Measurements from ENCODE around the gene OSTM1.

OSTM1 gene, protein sequence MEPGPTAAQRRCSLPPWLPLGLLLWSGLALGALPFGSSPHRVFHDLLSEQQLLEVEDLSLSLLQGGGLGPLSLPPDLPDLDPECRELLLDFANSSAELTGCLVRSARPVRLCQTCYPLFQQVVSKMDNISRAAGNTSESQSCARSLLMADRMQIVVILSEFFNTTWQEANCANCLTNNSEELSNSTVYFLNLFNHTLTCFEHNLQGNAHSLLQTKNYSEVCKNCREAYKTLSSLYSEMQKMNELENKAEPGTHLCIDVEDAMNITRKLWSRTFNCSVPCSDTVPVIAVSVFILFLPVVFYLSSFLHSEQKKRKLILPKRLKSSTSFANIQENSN

DNA sequence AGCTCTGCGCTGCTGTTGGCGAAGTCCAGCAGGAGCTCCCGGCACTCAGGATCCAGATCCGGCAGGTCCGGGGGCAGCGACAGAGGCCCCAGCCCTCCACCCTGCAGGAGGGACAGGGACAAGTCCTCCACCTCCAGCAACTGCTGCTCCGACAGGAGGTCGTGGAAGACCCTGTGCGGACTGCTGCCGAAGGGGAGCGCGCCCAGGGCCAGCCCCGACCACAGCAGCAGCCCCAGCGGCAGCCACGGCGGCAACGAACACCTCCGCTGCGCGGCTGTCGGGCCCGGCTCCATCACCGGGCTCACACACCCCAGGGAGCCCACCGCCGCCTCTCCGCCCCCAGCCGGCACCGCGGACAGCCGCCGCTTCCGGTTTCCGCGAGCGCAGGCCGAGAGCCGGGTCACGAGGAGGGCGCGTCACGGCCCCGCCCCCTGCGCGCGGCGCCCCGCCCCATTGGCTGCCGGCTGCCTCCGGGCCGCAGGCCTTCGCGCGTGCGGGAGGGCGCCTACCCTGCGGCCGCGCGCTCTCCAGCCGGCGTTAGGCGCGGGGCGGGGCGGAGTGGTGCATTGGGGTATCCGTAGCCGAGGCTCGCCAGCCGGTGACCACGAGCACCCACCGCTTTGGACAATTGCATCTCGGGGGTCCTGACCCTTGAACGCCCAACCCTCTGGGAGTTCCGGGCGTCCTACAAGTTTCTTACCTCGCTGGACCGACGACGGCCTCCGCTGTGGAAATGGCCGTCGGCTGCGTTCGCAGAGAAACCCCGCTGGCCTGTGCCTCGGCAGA is at the start of gene OSTM1:
TSS of gene OSTM1 (minus strand) at position 383 of the 786 bp plus-strand sequence. CDS start at position 293, 90 bp downstream.
- peak; percentile 86 to 87 for DNase-seq (ENCODE audit: low read depth in 2 of 2, low spot score in 1 of 2)

DNA sequence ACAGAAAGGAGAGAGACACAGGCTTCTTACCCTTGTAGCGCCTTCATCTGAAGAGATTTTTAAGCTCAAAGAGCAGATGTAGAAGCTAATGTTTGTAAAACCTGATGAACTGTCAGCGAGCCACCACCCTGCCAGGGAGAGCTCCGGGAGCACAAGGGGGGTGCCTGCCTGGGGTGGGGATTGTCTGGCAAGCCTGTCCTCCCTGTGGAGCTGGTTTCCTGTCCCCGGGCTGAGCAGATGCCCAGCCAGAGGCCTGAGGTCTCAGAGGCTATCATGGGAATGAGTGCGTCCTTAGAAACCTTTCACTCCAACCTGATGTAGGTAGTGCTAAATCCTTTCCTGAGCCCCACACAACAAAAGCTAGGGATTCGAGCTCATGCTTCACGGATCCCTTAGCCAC is 49.4 kb upstream of the OSTM1 start:
- DNase-seq (ENCODE audit: low read depth in 2 of 2, low spot score in 1 of 2): no peak

DNA sequence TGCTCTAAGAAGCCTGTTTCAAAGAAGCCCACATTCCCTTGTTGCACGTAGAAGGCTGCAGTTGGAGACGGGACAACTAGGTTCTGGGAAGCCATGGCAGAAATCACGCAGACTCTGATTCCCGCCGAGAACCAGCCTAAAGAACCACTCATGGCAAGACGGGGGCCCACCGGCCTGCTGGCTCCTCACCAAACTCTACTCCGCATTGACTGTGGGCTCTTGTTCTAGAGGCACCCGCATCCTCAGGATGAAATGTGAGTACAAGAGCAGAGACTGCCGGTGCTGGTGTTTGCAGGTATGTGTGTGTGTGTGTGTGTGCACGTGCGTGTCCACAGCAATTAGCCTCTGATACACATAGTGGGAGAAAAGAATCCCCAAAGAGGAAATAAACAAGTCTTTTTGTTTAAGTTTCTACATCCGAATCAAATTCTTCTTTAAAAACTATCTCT is 49.0 kb upstream of the OSTM1 start:
- no peak for DNase-seq (ENCODE audit: low read depth in 2 of 2, low spot score in 1 of 2)

DNA sequence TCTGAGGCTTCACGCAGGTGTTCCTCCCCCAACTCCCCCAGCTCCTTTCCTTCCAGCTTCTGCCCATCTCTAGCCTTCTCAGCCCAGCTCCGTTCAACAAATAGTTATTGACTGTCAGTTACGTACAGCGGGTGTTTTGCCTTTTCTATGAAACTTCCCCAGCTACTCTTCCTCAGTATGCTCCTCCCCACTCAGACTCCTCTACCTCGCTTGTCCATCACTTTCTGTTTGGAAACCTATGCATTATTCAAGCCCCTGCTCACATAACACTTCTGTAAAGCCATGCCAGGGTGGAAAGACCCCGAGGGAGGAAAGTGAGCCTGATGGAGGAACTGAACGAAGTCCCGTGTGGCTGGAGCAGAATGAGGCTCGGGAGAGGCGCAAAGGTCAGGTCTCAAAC is 47.1 kb upstream of the OSTM1 start:
- no peak for DNase-seq (ENCODE audit: low read depth in 2 of 2, low spot score in 1 of 2)

DNA sequence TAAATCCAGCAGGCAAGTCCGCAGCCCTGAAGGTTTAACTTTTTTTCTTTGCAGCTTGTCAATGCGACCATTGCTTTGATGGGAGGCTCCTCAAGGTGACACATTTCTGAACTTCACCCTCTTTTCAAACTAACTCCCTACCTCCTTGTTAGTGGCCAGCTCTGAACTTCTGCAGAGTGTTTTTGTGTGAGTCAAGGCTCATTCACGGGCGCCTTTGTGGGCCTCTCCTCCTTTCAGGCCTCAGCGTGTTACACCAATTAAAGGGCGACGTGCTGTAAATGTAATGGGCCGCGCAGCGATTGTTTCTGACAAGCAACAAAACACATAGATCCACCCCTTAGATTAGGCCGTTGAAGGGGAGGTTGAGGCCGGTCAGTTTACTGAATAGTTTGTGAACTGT is 45.8 kb upstream of the OSTM1 start:
- DNase-seq (ENCODE audit: low read depth in 2 of 2, low spot score in 1 of 2): no peak

DNA sequence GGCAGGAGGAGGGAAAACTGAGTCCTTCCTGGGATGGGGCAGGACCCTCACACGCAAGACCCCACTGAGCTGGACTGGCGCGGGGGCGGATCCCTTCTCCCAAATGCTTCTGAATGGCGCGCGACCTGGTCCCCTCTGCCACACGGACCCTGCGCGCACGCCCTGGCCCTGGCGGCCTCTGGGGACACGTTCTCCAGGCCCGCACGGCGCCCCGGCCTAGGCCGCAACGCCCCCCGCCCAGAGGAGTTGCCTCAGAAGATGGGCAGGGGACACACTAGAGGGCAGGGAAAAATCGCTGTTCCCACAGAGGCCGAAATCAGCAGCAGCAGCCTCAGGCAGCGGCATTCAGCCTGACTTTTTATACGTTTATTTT is 45.2 kb upstream of the OSTM1 start:
- DNase-seq (ENCODE audit: low read depth in 2 of 2, low spot score in 1 of 2): no peak

DNA sequence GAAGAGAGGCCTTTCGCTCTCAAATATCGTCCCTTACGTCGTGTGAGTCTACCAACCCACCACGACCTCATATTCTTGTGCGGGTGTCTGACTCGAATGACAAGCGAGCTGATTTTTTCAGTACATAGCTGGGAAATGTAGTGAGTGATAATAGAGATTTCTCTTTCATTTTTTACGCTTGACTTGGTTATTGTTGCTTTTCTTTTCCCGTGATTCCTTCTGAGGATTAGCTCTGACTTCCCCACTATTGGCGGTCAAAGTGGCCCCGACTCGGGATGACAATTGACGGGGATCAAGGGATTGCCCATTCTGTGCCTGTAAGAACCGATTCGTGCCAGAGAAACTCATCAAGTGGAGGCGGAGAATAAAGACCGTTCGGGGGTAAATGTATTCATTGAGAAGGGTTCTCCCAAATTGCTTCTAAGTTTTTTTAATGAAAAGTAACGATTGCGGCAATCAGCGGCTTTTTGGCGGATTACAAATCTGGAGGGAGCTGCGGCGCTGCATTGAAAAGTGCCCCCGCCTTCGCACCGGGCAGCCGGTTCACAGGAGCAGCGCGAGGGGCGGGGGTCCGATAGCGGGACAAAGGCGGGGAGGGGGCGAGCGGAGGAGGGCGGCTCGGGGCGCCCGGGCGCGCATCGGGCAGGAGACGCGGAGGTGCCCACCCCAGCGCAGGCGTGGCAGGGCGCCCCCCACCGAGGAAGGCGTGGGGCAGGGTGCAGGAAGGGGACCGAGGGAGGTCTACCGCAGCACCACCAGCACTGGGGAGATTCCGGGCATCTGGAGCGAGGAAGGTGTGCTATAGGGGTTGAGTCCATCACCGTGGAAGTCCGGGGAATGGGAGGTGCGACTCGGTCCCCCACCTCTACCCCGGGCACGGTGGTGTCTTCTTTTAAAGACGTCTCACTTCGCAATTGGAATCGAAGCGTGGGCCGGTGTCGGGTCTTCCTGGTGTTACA is 44.5 kb upstream of the OSTM1 start:
- DNase-seq (ENCODE audit: low read depth in 2 of 2, low spot score in 1 of 2): no peak

DNA sequence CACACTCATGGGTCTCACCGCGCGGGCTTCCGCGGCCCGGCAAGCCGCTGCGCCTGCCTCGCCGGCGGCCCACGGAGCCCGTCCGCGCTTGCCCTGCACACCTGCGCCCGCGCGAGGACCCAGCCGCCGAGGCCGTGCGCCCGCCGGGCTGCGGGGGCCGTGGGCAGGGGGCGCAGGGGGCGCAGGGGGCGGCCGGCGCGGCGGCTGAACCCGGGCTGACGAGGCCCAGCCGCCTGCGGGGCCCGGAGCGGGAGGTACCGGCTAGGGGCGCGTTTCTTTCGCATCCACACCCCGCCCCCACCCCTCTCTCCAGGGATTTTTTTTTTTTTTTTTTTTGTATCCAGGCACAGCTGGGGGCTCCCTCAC is 43.8 kb upstream of the OSTM1 start:
- no peak for DNase-seq (ENCODE audit: low read depth in 2 of 2, low spot score in 1 of 2)

GRCh38 chr6:108117427-108118358 is 43.2 kb upstream of the OSTM1 start:
- DNase-seq (ENCODE audit: low read depth in 2 of 2, low spot score in 1 of 2): no peak

GRCh38 chr6:108116546-108117426 is 42.2 kb upstream of the OSTM1 start:
- no peak for DNase-seq (ENCODE audit: low read depth in 2 of 2, low spot score in 1 of 2)

- no peak for DNase-seq (ENCODE audit: low read depth in 2 of 2, low spot score in 1 of 2)
Observed at GRCh38 chr6:108115598-108116058, 41.1 kb upstream of the OSTM1 start.

- no peak for DNase-seq (ENCODE audit: low read depth in 2 of 2, low spot score in 1 of 2)
Observed at GRCh38 chr6:108114841-108115597, 40.5 kb upstream of the OSTM1 start.

- no peak for DNase-seq (ENCODE audit: low read depth in 2 of 2, low spot score in 1 of 2)
Observed at GRCh38 chr6:108113557-108114519, 39.3 kb upstream of the OSTM1 start.

GRCh38 chr6:108108374-108108773 is 33.8 kb upstream of the OSTM1 start:
- no peak for DNase-seq (ENCODE audit: low read depth in 2 of 2, low spot score in 1 of 2)

DNA sequence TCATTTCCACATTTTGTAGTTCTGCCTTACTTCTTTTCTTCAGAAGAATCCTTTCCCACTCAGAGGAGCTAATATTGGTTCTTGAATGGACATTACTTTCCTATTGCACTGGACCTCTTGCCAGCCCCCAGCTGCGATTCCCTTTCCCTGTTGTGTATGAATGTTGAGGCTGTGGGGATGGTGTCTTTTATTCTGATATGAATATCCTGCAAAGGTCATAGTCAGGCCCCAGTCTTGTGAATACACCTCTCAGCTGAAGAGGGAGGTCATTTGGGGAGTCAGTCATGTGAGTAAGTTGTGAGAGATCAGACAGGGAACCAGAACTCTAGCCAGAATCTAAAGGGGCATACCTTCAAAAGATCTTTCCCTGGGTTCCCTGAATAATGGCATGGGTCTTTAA is 32.6 kb upstream of the OSTM1 start:
- no peak for DNase-seq (ENCODE audit: low read depth in 2 of 2, low spot score in 1 of 2)

DNA sequence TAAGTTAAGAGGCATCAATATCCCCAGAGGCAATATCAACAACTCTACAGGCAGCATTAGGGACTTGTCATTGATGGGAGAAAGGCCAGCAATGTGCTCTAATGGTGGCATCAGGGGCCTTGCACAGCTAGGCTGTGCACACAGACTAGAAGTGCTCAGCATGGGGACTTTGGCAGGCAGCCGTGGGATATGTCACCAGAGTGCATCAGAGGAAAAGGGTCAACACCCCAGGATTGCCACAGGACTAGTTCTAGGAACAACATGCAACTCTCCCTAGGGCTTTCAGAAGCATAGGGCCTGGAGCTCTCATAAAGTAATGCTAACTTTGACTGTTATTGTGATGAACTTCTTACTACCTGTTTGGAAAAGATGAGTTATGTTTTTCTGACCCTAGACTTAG is 32.2 kb upstream of the OSTM1 start:
- no peak for DNase-seq (ENCODE audit: low read depth in 2 of 2, low spot score in 1 of 2)

DNA sequence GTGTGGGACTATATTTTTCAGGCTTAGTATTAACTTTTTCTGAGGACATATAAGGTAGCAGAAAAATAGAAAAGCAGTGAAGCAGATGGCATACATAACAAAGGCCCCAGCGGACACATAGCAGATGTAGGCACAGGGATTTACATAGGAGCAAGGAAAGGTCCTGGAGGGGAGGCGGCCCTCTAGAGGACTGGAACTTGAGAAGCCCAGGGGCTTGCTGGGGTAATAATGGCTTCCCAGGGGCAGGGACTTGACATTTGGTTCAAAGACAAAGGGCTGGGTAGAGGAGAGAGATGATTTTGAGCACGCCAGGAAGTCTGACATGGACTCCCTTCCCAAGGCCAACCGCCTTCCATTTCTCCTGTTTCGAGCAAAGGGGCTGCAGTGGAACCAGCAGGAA is 31.7 kb upstream of the OSTM1 start:
- DNase-seq (ENCODE audit: low read depth in 2 of 2, low spot score in 1 of 2): no peak

All from stimulated activated CD8-positive, alpha-beta memory T cell treated with anti-CD3 and anti-CD28 coated beads, Interleukin-4, amount 100 ng/mL, for 1 hour (primary cell).